ENCODE results near the gene ETAA1. TPM values are rescaled to one million over a fixed set of nuclear protein-coding genes. Genes with fewer than 3 reads are reported as not detected.

Gene ETAA1
- total and polyA plus RNA-seq, 2 of the 8 experiments (the other 6 are each of a cell fraction or from before 2014, with no cell fraction given) = 5.9 to 27.1 TPM

DNA sequence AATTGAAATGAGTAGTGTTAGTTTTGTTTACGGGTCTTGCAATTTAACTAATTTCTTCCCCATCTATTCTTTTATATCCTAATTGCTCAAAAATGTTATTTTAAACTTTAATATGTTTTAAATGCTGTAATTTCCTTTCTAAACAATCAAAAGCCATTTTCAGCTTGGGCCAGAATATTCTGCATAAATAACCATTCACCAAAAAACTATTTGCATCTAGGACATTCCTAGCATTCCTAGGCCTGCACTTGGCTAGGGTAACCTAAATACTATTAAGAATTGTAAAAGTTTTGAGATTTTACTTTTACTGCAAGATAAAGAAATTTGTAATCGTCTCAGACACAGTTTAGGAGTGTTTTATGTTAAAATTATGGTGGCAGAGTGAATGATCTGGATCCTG, 7.8 kb upstream of the ETAA1 start (continued):
- TF ChIP-seq, protein P1, sequence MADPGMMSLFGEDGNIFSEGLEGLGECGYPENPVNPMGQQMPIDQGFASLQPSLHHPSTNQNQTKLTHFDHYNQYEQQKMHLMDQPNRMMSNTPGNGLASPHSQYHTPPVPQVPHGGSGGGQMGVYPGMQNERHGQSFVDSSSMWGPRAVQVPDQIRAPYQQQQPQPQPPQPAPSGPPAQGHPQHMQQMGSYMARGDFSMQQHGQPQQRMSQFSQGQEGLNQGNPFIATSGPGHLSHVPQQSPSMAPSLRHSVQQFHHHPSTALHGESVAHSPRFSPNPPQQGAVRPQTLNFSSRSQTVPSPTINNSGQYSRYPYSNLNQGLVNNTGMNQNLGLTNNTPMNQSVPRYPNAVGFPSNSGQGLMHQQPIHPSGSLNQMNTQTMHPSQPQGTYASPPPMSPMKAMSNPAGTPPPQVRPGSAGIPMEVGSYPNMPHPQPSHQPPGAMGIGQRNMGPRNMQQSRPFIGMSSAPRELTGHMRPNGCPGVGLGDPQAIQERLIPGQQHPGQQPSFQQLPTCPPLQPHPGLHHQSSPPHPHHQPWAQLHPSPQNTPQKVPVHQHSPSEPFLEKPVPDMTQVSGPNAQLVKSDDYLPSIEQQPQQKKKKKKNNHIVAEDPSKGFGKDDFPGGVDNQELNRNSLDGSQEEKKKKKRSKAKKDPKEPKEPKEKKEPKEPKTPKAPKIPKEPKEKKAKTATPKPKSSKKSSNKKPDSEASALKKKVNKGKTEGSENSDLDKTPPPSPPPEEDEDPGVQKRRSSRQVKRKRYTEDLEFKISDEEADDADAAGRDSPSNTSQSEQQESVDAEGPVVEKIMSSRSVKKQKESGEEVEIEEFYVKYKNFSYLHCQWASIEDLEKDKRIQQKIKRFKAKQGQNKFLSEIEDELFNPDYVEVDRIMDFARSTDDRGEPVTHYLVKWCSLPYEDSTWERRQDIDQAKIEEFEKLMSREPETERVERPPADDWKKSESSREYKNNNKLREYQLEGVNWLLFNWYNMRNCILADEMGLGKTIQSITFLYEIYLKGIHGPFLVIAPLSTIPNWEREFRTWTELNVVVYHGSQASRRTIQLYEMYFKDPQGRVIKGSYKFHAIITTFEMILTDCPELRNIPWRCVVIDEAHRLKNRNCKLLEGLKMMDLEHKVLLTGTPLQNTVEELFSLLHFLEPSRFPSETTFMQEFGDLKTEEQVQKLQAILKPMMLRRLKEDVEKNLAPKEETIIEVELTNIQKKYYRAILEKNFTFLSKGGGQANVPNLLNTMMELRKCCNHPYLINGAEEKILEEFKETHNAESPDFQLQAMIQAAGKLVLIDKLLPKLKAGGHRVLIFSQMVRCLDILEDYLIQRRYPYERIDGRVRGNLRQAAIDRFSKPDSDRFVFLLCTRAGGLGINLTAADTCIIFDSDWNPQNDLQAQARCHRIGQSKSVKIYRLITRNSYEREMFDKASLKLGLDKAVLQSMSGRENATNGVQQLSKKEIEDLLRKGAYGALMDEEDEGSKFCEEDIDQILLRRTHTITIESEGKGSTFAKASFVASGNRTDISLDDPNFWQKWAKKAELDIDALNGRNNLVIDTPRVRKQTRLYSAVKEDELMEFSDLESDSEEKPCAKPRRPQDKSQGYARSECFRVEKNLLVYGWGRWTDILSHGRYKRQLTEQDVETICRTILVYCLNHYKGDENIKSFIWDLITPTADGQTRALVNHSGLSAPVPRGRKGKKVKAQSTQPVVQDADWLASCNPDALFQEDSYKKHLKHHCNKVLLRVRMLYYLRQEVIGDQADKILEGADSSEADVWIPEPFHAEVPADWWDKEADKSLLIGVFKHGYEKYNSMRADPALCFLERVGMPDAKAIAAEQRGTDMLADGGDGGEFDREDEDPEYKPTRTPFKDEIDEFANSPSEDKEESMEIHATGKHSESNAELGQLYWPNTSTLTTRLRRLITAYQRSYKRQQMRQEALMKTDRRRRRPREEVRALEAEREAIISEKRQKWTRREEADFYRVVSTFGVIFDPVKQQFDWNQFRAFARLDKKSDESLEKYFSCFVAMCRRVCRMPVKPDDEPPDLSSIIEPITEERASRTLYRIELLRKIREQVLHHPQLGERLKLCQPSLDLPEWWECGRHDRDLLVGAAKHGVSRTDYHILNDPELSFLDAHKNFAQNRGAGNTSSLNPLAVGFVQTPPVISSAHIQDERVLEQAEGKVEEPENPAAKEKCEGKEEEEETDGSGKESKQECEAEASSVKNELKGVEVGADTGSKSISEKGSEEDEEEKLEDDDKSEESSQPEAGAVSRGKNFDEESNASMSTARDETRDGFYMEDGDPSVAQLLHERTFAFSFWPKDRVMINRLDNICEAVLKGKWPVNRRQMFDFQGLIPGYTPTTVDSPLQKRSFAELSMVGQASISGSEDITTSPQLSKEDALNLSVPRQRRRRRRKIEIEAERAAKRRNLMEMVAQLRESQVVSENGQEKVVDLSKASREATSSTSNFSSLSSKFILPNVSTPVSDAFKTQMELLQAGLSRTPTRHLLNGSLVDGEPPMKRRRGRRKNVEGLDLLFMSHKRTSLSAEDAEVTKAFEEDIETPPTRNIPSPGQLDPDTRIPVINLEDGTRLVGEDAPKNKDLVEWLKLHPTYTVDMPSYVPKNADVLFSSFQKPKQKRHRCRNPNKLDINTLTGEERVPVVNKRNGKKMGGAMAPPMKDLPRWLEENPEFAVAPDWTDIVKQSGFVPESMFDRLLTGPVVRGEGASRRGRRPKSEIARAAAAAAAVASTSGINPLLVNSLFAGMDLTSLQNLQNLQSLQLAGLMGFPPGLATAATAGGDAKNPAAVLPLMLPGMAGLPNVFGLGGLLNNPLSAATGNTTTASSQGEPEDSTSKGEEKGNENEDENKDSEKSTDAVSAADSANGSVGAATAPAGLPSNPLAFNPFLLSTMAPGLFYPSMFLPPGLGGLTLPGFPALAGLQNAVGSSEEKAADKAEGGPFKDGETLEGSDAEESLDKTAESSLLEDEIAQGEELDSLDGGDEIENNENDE (IDR thresholded peaks at IDR 0.05; ENCODE audit: insufficient replicate concordance, low read length) = peak; percentile 63
- peak; percentile 98 for TF ChIP-seq TEAD4 (IDR thresholded peaks at IDR 0.05; ENCODE audit: low read depth, low read length)
- TF ChIP-seq POLR2A (IDR thresholded peaks at IDR 0.05; ENCODE audit: control extremely low read depth in 1 of 2, low read depth in 2 of 2, low read length in 2 of 2) = no peak

Data from H1 (cell line).